ENCODE results near the gene RAB32.

RAB32 gene

DNA sequence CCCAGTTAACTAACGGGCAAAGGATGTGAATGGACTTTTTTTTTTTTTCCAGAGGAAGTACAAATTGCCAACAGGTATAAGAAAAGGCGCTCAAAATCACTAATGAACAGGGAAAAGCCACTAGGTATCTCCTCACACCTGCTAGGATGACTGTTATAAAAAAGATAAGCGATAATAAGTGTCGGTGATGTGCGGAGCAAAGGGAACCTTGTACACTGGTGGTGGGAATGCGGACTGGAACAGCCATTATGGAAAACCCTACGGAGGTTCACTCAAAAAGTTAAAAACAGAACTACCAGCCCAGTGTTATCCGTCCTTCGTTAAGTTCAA, 787 bp upstream of the RAB32 start:
- CTCF ChIA-PET, result no interaction called here
- no peak for DNase-seq (ENCODE audit: extremely low spot score)
- POLR2A ChIA-PET, result no interaction called here
- TF ChIP-seq, protein P1, sequence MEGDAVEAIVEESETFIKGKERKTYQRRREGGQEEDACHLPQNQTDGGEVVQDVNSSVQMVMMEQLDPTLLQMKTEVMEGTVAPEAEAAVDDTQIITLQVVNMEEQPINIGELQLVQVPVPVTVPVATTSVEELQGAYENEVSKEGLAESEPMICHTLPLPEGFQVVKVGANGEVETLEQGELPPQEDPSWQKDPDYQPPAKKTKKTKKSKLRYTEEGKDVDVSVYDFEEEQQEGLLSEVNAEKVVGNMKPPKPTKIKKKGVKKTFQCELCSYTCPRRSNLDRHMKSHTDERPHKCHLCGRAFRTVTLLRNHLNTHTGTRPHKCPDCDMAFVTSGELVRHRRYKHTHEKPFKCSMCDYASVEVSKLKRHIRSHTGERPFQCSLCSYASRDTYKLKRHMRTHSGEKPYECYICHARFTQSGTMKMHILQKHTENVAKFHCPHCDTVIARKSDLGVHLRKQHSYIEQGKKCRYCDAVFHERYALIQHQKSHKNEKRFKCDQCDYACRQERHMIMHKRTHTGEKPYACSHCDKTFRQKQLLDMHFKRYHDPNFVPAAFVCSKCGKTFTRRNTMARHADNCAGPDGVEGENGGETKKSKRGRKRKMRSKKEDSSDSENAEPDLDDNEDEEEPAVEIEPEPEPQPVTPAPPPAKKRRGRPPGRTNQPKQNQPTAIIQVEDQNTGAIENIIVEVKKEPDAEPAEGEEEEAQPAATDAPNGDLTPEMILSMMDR (IDR thresholded peaks at IDR 0.05; ENCODE audit: control extremely low read depth, extremely low read depth, low read depth, missing control alignments), result no peak

- DNase-seq (ENCODE audit: extremely low spot score), result peak; percentile 17
- ChIA-PET POLR2A (no interaction called here), CTCF (interaction anchor here (1.6 kb wide), 1 partner anchor 11 kb away, joined by 6 read pairs; no protein-coding TSS in a partner anchor)
- TF ChIP-seq, protein P1 (IDR thresholded peaks at IDR 0.05; ENCODE audit: control extremely low read depth, extremely low read depth, low read depth, missing control alignments), result no peak
Observed at GRCh38 chr6:146543940-146544615, 445 bp downstream of the RAB32 start.

DNA sequence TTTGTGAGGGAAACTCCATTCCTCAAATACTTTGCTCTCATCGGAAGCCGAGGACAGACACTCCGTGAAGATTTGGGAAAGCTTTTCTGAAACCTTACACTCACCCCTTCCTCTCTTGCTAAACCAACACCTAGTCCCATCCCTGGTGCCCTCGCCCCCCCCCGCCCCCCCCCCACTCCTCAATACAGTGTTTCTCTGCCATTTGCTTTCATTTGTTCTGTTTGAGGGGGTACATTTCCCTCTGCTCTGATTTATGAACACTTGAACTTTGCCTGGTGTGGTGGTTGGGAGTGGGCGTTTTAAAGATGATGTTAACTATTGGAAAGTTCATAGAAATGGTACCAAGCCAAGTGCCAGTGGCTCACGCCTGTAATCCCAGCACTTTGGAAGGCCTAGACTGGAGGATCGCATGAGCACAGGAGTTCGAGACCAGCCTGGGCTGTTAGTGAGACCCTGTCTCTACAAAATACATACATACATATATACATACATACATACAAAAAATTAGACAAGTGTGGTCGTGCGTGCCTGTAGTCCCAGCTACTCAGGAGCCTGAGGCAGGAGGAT, 1.1 kb downstream of the RAB32 start:
- DNase-seq (ENCODE audit: extremely low spot score), result no peak
- CTCF ChIA-PET, result interaction anchor here (1.6 kb wide), 1 partner anchor 10 kb away, joined by 6 read pairs; no protein-coding TSS in a partner anchor
- POLR2A ChIA-PET, result no interaction called here
- TF ChIP-seq, protein P1 (IDR thresholded peaks at IDR 0.05; ENCODE audit: control extremely low read depth, extremely low read depth, low read depth, missing control alignments), result no peak

DNA sequence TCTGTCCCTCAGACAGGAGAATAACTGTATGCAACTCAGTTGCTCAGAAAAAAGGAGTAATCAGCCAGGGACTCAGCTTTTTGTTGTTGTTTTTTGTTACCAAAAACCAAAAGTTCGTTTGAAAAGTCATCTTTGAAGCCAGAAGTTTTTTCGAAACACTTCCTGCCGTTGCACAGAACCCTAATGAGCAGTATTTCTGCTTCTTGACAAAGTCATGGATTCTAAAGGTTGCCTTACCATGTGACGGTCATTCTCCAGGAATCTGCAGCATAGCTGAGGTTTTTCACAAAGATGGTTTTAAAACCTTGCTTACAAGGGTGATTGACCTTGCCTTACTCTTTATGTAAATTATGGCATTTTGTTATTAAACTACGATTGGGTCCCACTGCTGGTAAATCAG, 1.9 kb downstream of the RAB32 start:
- ChIA-PET CTCF (interaction anchor here (1.1 to 2.0 kb wide), 4 partner anchors 9 to 26 kb away, joined by 3 to 6 read pairs (median 4); no protein-coding TSS in a partner anchor), POLR2A (no interaction called here)
- no peak for DNase-seq (ENCODE audit: extremely low spot score)
- TF ChIP-seq, protein P1 (IDR thresholded peaks at IDR 0.05; ENCODE audit: control extremely low read depth, extremely low read depth, low read depth, missing control alignments), result no peak

DNA sequence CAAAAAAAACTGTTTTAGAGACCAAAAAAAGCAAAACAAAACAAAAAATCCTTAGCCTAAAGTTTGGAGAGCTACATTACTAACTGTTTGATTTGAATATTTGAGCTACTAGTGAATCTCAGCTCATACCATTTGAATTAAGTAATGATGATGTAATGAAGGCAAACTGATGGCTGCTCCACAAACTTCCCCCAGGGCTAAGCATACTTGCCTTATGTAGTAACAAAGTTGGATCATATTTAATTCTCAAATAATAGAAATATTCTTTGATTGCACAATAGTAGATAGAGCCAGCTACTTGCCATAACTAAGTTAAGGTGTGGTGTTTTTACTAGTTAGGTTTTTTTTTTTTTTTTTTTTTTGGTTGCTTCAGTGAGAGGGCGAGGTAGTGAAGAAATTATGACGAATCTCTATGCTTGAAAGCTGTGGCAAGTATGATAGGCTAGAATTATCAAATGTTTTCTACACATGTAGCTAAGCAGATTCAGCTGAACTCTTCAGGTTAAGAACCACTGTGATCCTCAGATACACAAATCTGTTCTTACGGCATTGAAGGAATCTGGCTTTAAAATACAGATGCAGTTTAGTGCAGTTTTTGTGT, 2.9 kb downstream of the RAB32 start:
- POLR2A ChIA-PET, result no interaction called here

GRCh38 chr6:146547889-146548288, 4.3 kb downstream of the RAB32 start:
- DNase-seq (ENCODE audit: extremely low spot score), result no peak
- TF ChIP-seq, protein P1 (IDR thresholded peaks at IDR 0.05; ENCODE audit: control extremely low read depth, extremely low read depth, low read depth, missing control alignments), result no peak
- ChIA-PET CTCF (no interaction called here), POLR2A (no interaction called here)

More for the DNA sequence above, 2.9 kb downstream of the RAB32 start:
- CTCF ChIA-PET, result interaction anchor here (1.1 to 2.0 kb wide), 3 partner anchors 10 to 25 kb away, joined by 3 to 5 read pairs (median 4); no protein-coding TSS in a partner anchor
- TF ChIP-seq, protein P1 (IDR thresholded peaks at IDR 0.05; ENCODE audit: control extremely low read depth, extremely low read depth, low read depth, missing control alignments), result no peak
- DNase-seq (ENCODE audit: extremely low spot score), result no peak

All from GM10248 (cell line).